Measurements from ENCODE around the gene ASCL4. TPM values are rescaled to one million over a fixed set of nuclear protein-coding genes. Genes with fewer than 3 reads are reported as not detected.

ASCL4 gene
- total and polyA plus RNA-seq, 8 donors: 0.10 TPM; not detected in 7

DNA sequence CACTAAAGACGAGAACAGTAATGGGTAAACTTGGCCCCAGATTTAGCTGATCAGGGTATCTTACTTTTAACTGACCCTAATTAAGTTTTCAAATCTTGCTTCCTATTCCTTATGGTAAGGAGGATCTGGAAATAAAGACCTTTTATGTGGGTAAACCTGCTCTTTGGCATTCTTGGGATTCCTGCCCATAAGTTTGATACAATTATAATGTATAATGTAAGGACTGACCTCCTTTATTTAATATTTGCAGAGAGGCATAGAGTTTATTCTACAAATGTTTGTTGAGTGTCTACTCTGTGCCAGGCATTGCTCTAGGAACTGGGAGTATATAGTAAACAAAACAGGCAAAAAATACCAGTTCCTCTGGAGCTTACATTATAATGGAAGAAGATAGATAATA, 9.2 kb upstream of the ASCL4 start:
- H3K27ac ChIP-seq: no peak overlapping the region
- no peaks in the 10 kb centered on the region for H3K36me3 ChIP-seq
- peaks cover 0 to 8% (median 7%) of the 10 kb centered on the region in 4 donors for H3K4me1 ChIP-seq
- no peak for DNase-seq
- WGBS, 5 donors: 33 to 67% (median 42%) methylated on average over 1 of the region's 1 CpG
- TF ChIP-seq POLR2A (IDR thresholded peaks at IDR 0.05) (no peak), POLR2AphosphoS5 (IDR thresholded peaks at IDR 0.05) (no peak), CTCF (IDR thresholded peaks at IDR 0.05) (no peak), EP300 (IDR thresholded peaks at IDR 0.05) (no peak)
- intact Hi-C loops (cut with DNase I; ENCODE audit: low total_unique reads): no loop called here
- H3K4me3 ChIP-seq: no peak overlapping the region
- no peaks in the 10 kb centered on the region for H3K9me3 ChIP-seq
- H3K27me3 ChIP-seq: no peaks in the 10 kb centered on the region

- WGBS, 5 donors: 83 to 95% (median 87%) methylated on average over 4 to 5 of the region's 5 CpGs
- no peak overlapping the region for H3K27ac ChIP-seq
- H3K27me3 ChIP-seq: peaks cover 0 to 9% (median 0%) of the 10 kb centered on the region in 3 donors
- no peak for DNase-seq
- no peaks in the 10 kb centered on the region for H3K9me3 ChIP-seq
- no peaks in the 10 kb centered on the region for H3K4me1 ChIP-seq
- H3K36me3 ChIP-seq: no peaks in the 10 kb centered on the region
- intact Hi-C loops (cut with DNase I; ENCODE audit: low total_unique reads): no loop called here
- no peak overlapping the region for H3K4me3 ChIP-seq
- TF ChIP-seq CTCF (IDR thresholded peaks at IDR 0.05) (no peak), POLR2AphosphoS5 (IDR thresholded peaks at IDR 0.05) (no peak), EP300 (IDR thresholded peaks at IDR 0.05) (no peak)
Observed at GRCh38 chr12:107767466-107767865, 7.0 kb upstream of the ASCL4 start.

GRCh38 chr12:107775093-107775721, 703 bp downstream of the ASCL4 start:
- H3K4me1 ChIP-seq: peaks cover 0 to 20% (median 15%) of the 10 kb centered on the region in 4 donors
- H3K27me3 ChIP-seq: peaks cover 0 to 54% (median 24%) of the 10 kb centered on the region in 3 donors
- 1 to 7% (median 3%) methylated on average over 12 to 66 of the region's 66 CpGs for WGBS, 5 donors
- no peaks in the 10 kb centered on the region for H3K9me3 ChIP-seq
- DNase-seq: peak; percentile 37 to 38
- no peaks in the 10 kb centered on the region for H3K36me3 ChIP-seq
- peak in 2 of 7 experiments; percentile 14 to 16 for TF ChIP-seq CTCF (IDR thresholded peaks at IDR 0.05)
- no peak for TF ChIP-seq POLR2AphosphoS5 (IDR thresholded peaks at IDR 0.05)
- intact Hi-C loops (cut with DNase I; ENCODE audit: low total_unique reads): loop anchor here (10.0 kb wide), 1 partner anchor 110 kb away; no protein-coding TSS in a partner anchor
- peak overlapping the region; percentile 28 to 51 (median 38) for H3K4me3 ChIP-seq
- peak overlapping the region in 1 of 5 donors; percentile 25 for H3K27ac ChIP-seq

GRCh38 chr12:107776171-107776570, 1.7 kb downstream of the ASCL4 start:
- no peaks in the 10 kb centered on the region for H3K9me3 ChIP-seq
- peak in 1 of 2 donors; percentile 49 for DNase-seq
- H3K27ac ChIP-seq: no peak overlapping the region
- H3K4me3 ChIP-seq: peak overlapping the region in 1 of 4 donors; percentile 51
- intact Hi-C loops (cut with DNase I; ENCODE audit: low total_unique reads): loop anchor here (10.0 kb wide), 1 partner anchor 109 kb away; no protein-coding TSS in a partner anchor
- H3K36me3 ChIP-seq: no peaks in the 10 kb centered on the region
- TF ChIP-seq POLR2A (IDR thresholded peaks at IDR 0.05): no peak
- TF ChIP-seq POLR2AphosphoS5 (IDR thresholded peaks at IDR 0.05): no peak
- 14 to 34% (median 25%) methylated on average over 6 of the region's 6 CpGs for WGBS, 5 donors
- peaks cover 0 to 54% (median 24%) of the 10 kb centered on the region in 3 donors for H3K27me3 ChIP-seq
- peaks cover 0 to 20% (median 15%) of the 10 kb centered on the region in 4 donors for H3K4me1 ChIP-seq
